ENCODE results near the gene PTPRA. TPM values are rescaled to one million over a fixed set of nuclear protein-coding genes. Genes with fewer than 3 reads are reported as not detected.

PTPRA gene
- total RNA-seq, 4 donors from 2014 or later: 55.0 to 78.0 (median 68.2) TPM

DNA sequence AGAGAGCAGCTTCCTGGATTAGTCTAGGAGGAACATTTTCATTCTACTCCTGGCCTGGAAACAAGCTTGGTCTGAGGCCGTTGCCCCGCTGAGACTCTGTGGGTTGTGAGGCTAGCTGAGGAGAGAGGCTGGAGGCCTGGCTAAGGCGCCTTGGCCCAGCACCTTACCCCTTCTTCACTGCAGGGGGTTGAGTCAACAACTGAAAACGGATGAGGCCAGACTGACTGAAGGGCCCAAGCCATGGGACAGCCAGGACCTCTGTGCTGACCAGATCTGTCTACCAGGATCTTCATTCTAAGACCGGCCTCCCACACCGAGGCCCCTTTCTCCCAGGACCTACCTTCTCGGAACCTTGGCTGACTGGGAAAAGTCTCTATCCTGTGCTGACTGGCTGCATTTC lies 214.8 kb downstream of the PTPRA start:
- DNase-seq (ENCODE audit: low spot score) (no peak), ATAC-seq (ENCODE audit: low FRiP score) (no peak)
- TF ChIP-seq, protein P1, sequence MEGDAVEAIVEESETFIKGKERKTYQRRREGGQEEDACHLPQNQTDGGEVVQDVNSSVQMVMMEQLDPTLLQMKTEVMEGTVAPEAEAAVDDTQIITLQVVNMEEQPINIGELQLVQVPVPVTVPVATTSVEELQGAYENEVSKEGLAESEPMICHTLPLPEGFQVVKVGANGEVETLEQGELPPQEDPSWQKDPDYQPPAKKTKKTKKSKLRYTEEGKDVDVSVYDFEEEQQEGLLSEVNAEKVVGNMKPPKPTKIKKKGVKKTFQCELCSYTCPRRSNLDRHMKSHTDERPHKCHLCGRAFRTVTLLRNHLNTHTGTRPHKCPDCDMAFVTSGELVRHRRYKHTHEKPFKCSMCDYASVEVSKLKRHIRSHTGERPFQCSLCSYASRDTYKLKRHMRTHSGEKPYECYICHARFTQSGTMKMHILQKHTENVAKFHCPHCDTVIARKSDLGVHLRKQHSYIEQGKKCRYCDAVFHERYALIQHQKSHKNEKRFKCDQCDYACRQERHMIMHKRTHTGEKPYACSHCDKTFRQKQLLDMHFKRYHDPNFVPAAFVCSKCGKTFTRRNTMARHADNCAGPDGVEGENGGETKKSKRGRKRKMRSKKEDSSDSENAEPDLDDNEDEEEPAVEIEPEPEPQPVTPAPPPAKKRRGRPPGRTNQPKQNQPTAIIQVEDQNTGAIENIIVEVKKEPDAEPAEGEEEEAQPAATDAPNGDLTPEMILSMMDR (IDR thresholded peaks at IDR 0.05): no peak

Other genes with a start within 250 kb of the PTPRA start
- gene NOP56, start 220.8 kb upstream of the PTPRA start, total RNA-seq: 100 to 1,000 TPM in 2 of 4 donors, 10 to 100 TPM in 2; 77.3 to 463 (median 96.6) TPM
- gene IDH3B, start 209.3 kb upstream of the PTPRA start, total RNA-seq: 100 to 1,000 TPM in 3 of 4 donors, 10 to 100 TPM in 1; 90.3 to 122 (median 103) TPM
- gene EBF4, start 180.7 kb upstream of the PTPRA start, total RNA-seq: 1 to 10 TPM; 1.3 to 7.5 (median 5.4) TPM
- 10 to 100 TPM; 22.1 to 74.1 (median 32.3) TPM for gene CPXM1, start 72.9 kb upstream of the PTPRA start, total RNA-seq
- 1 to 10 TPM in 2 of 4 donors, not detected in 2; 1.2 to 1.4 TPM for gene C20orf141, start 58.5 kb upstream of the PTPRA start, total RNA-seq
- gene TMEM239, start 57.1 kb upstream of the PTPRA start, total RNA-seq: not detected
- 10 to 100 TPM; 21.5 to 46.7 (median 33.3) TPM for gene PCED1A, start 32.8 kb upstream of the PTPRA start, total RNA-seq
- 10 to 100 TPM; 24.0 to 34.0 (median 27.7) TPM for gene VPS16, start 32.7 kb upstream of the PTPRA start, total RNA-seq
- gene GNRH2, start 170.1 kb downstream of the PTPRA start, total RNA-seq: not detected
- gene MRPS26, start 172.6 kb downstream of the PTPRA start, total RNA-seq: 10 to 100 TPM; 35.5 to 43.2 (median 37.7) TPM
- gene OXT, start 198.1 kb downstream of the PTPRA start, total RNA-seq: not detected
- not detected for gene AVP, start 211.2 kb downstream of the PTPRA start, total RNA-seq